ENCODE measurements around the gene ADM2.

DNA sequence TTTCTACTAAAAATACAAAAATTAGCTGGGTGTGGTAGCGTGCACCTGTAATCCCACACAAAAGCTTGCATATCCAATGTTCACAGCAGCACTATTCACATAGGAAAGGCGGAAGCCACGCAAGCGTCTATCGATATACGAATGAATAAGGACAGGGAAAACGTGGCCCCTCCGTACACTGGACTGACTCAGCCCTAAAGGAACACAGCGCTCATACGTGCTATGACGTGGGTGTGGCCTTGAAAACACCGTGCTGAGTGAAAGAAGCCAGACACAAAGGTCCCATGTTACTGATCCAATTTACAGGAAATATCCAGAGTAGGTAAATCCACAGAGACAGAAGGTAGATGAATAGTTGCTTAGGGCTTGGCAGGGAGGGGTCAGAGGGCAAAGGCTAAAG is 19.1 kb downstream of the ADM2 start:
- TF ChIP-seq ZFP3 (CRISPR knock-in tag; IDR thresholded peaks at IDR 0.05): no peak
- no peak for TF ChIP-seq ZFP30 (CRISPR knock-in tag; IDR thresholded peaks at IDR 0.05)
- TF ChIP-seq ARNTL (CRISPR knock-in tag; IDR thresholded peaks at IDR 0.05; ENCODE audit: borderline replicate concordance, low read depth): no peak
- TF ChIP-seq ZNF565 (CRISPR knock-in tag; conservative IDR thresholded peaks at IDR 0.05; ENCODE audit: low read depth): no peak
- no peak for TF ChIP-seq GLIS3 (CRISPR knock-in tag; IDR thresholded peaks at IDR 0.05)
- TF ChIP-seq, protein P1, sequence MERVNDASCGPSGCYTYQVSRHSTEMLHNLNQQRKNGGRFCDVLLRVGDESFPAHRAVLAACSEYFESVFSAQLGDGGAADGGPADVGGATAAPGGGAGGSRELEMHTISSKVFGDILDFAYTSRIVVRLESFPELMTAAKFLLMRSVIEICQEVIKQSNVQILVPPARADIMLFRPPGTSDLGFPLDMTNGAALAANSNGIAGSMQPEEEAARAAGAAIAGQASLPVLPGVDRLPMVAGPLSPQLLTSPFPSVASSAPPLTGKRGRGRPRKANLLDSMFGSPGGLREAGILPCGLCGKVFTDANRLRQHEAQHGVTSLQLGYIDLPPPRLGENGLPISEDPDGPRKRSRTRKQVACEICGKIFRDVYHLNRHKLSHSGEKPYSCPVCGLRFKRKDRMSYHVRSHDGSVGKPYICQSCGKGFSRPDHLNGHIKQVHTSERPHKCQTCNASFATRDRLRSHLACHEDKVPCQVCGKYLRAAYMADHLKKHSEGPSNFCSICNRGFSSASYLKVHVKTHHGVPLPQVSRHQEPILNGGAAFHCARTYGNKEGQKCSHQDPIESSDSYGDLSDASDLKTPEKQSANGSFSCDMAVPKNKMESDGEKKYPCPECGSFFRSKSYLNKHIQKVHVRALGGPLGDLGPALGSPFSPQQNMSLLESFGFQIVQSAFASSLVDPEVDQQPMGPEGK (CRISPR knock-in tag; IDR thresholded peaks at IDR 0.05; ENCODE audit: borderline replicate concordance): no peak
- TF ChIP-seq ZNF8 (CRISPR knock-in tag; IDR thresholded peaks at IDR 0.05): no peak
- TF ChIP-seq TCF4 (CRISPR knock-in tag; IDR thresholded peaks at IDR 0.05; ENCODE audit: borderline replicate concordance): no peak
- no peak for TF ChIP-seq ZNF70 (CRISPR knock-in tag; IDR thresholded peaks at IDR 0.05)

All from SK-N-SH treated with all-trans-retinoic acid at 6 μM for 48 hours (cell line).